Stomach (tissue), 4 donors: ENCODE data around the gene LSM4.

Experiments
- CTCF ChIP-seq, 7 experiments: fragments of 450-650 bp in 4 of 7; fragments of 200-600 bp in 3 of 7; sonication (generic) in 3 of 7; IDR thresholded peaks; one replicate each; pipeline ENCODE4 v1.5.1; 2016 to 2019; ENCODE audit warnings: antibody characterized with exemption in 7 of 7, control low read depth in 2 of 7, mild to moderate bottlenecking in 1 of 7
- EP300 ChIP-seq: sonication (generic); formaldehyde crosslinking; IDR thresholded peaks from one replicate; pipeline ENCODE4 v1.6.1; 2017; ENCODE audit warnings: antibody characterized with exemption
- POLR2A ChIP-seq, 4 donors: fragments of 450-650 bp; IDR thresholded peaks; one replicate each; pipeline ENCODE4 v1.6.1; 2016; ENCODE audit warnings: antibody characterized with exemption in 4 of 4, control low read depth in 2 of 4, mild to moderate bottlenecking in 1 of 4, moderate library complexity in 1 of 4
- POLR2AphosphoS5 ChIP-seq, 3 donors: sonication (generic); formaldehyde crosslinking; IDR thresholded peaks; one replicate each; pipeline ENCODE4 v1.6.1; 2016; ENCODE audit warnings: antibody characterized with exemption in 3 of 3

DNA sequence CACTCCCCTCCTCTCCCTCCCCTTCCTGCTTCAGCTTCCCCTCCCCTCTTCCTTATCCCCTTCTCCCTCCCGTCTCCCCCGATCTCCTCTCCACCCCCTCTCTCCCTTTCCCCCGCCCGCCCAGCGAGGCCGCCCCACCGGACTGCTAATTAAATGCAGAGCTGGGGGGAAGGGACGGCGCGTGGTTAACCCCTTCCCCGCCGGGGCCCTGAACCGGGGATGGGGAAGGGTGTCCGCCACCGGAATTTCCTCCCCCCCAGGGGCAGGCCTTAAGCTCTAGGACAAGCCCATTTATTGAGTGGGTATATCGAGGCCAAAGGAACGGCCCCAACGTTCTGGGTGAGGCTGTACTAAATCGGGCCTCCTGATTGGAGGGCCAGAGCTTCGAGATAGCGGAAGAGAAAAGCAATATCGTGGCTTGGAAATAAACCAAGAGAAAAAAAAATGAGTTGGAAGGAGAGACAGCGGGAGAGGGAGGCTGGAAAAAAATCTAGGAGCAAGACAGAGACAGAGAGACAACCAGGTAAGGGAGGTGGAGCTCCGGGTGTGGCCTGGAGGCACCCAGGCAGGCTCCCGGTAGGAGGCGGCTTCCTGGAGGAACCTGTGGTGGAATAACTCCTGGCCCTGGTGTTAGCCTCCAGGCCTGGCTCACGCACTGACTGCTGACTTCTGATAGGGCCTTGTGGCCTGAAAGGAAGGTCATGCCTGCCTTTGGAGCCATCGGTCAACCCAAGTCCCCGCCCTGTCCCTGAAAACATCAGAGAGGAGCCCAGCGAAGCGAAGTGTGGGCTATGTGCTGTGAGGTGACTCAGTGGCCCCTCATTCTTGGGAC is 29.9 kb downstream of the LSM4 start:
- TF ChIP-seq CTCF (IDR thresholded peaks at IDR 0.05) (no peak), POLR2A (IDR thresholded peaks at IDR 0.05) (no peak), EP300 (no peak), POLR2AphosphoS5 (IDR thresholded peaks at IDR 0.05) (peak in 2 of 3 donors; percentile 5 to 46)
